Skin epidermis (tissue), 12 donors: ENCODE measurements around the gene AGBL1.

Experiments
- H3K27ac ChIP-seq, 21 experiments: fragments of 200-600 bp; sonication (generic) in 11 of 21; one replicate each; pipeline ENCODE4 v1.5.0; 2020; ENCODE audit warnings: mild to moderate bottlenecking in 3 of 21, inconsistent platforms in 2 of 21, moderate library complexity in 2 of 21
- H3K4me3 ChIP-seq, 7 experiments: fragments of 200-600 bp; sonication (generic) in 2 of 7; one replicate each; pipeline ENCODE4 v1.5.0; 2020; ENCODE audit warnings: inconsistent platforms in 2 of 7, mild to moderate bottlenecking in 2 of 7, moderate library complexity in 1 of 7

AGBL1 gene

GRCh38 chr15:86300390-86301125, 220.9 kb downstream of the AGBL1 start:
- Histone ChIP-seq H3K4me3 (no peak overlapping the region), H3K27ac (no peak overlapping the region)

- no peak overlapping the region for H3K27ac ChIP-seq
- H3K4me3 ChIP-seq = no peak overlapping the region
These were observed 232.1 kb downstream of the AGBL1 start for GRCh38 chr15:86311568-86312280.

- Histone ChIP-seq H3K27ac (no peak overlapping the region), H3K4me3 (no peak overlapping the region)
These were observed 232.8 kb downstream of the AGBL1 start for GRCh38 chr15:86312486-86312885.

- Histone ChIP-seq H3K27ac (no peak overlapping the region), H3K4me3 (no peak overlapping the region)
These were observed 236.5 kb downstream of the AGBL1 start for GRCh38 chr15:86316216-86316615.

- Histone ChIP-seq H3K27ac (no peak overlapping the region), H3K4me3 (no peak overlapping the region)
These were observed 237.2 kb downstream of the AGBL1 start for GRCh38 chr15:86316726-86317383.

- Histone ChIP-seq H3K27ac (no peak overlapping the region), H3K4me3 (no peak overlapping the region)
These were observed 237.7 kb downstream of the AGBL1 start for GRCh38 chr15:86317384-86317740.

GRCh38 chr15:86322629-86323028, 243.0 kb downstream of the AGBL1 start:
- H3K27ac ChIP-seq = no peak overlapping the region
- H3K4me3 ChIP-seq = no peak overlapping the region

GRCh38 chr15:86327230-86327865, 247.7 kb downstream of the AGBL1 start:
- Histone ChIP-seq H3K4me3 (no peak overlapping the region), H3K27ac (no peak overlapping the region)

- Histone ChIP-seq H3K27ac (no peak overlapping the region), H3K4me3 (no peak overlapping the region)
These were observed 249.0 kb downstream of the AGBL1 start for GRCh38 chr15:86328658-86329057.

- Histone ChIP-seq H3K27ac (peak overlapping the region in 1 of 21 experiments; percentile 17), H3K4me3 (no peak overlapping the region)
These were observed 249.8 kb downstream of the AGBL1 start for GRCh38 chr15:86329311-86330013.

- Histone ChIP-seq H3K4me3 (no peak overlapping the region), H3K27ac (no peak overlapping the region)
These were observed 254.1 kb downstream of the AGBL1 start for GRCh38 chr15:86333819-86334218.

GRCh38 chr15:86336051-86336788, 256.5 kb downstream of the AGBL1 start:
- no peak overlapping the region for H3K4me3 ChIP-seq
- H3K27ac ChIP-seq = peak overlapping the region in 8 of 21 experiments; percentile 9 to 55 (median 26)

GRCh38 chr15:86337071-86337470, 257.4 kb downstream of the AGBL1 start:
- no peak overlapping the region for H3K4me3 ChIP-seq
- H3K27ac ChIP-seq = peak overlapping the region in 4 of 21 experiments; percentile 9 to 54 (median 22)

- Histone ChIP-seq H3K4me3 (no peak overlapping the region), H3K27ac (no peak overlapping the region)
These were observed 267.6 kb downstream of the AGBL1 start for GRCh38 chr15:86347245-86347644.

GRCh38 chr15:86349565-86349964, 269.9 kb downstream of the AGBL1 start:
- no peak overlapping the region for H3K27ac ChIP-seq
- no peak overlapping the region for H3K4me3 ChIP-seq

- Histone ChIP-seq H3K4me3 (no peak overlapping the region), H3K27ac (no peak overlapping the region)
These were observed 273.5 kb downstream of the AGBL1 start for GRCh38 chr15:86353213-86353612.

GRCh38 chr15:86355361-86355760, 275.7 kb downstream of the AGBL1 start:
- no peak overlapping the region for H3K4me3 ChIP-seq
- no peak overlapping the region for H3K27ac ChIP-seq

- Histone ChIP-seq H3K27ac (no peak overlapping the region), H3K4me3 (no peak overlapping the region)
These were observed 276.1 kb downstream of the AGBL1 start for GRCh38 chr15:86355801-86356200.

- Histone ChIP-seq H3K4me3 (no peak overlapping the region), H3K27ac (peak overlapping the region in 2 of 21 experiments; percentile 11 to 34)
These were observed 282.9 kb downstream of the AGBL1 start for GRCh38 chr15:86362555-86362954.
